HG03558 (cell line): ENCODE data around the gene MTHFD2L.
"Not testable (repeated sequence)": the region's sequence is repeated elsewhere in the genome, so short reads cannot be mapped to it uniquely, and the experiment has no call there.

Experiments
- ATAC-seq: cut with Tn5 transposase; IDR thresholded peaks from one replicate; pipeline ENCODE4 v1.9.1; 2021; ENCODE audit warnings: moderate number of reproducible peaks; ENCODE audit not compliant: unreplicated experiment; ENCODE audit errors: extremely low read depth

The MTHFD2L gene

DNA sequence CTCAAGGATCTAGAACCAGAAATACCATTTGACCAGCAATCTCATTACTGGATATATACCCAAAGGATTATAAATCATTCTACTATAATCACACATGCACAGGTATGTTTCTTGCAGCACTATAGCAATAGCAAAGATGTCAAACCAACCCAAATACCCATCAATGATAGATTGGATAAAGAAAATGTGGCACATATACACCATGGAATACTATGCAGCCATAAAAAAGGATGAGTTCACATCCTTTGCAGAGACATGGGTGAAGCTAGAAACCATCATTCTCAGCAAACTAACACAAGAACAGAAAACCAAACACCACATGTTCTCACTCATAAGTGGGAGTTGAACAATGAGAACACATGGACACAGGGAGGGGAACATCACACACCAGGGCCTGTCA is 25.7 kb upstream of the MTHFD2L start:
- not testable (repeated sequence) for ATAC-seq

DNA sequence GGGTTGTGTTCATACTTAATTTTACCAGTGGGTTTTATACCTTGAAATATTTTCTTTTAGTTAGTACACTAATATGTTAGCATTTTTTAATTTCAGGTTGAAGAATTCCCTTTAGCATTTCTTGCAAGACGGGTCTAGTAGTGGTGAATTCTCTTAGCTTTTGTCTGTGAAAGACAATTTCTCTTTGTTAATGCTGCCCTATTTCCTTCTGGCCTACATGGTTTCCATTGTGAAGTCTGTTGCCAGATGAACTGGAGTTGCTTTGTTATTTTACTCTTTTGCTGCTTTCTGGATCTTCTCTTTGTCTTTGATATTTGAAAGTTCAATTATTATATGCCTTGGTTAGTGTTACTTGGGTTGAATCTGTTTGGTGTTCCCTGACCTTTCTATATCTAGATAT is 25.0 kb upstream of the MTHFD2L start:
- no peak for ATAC-seq

- no peak for ATAC-seq
Measured at GRCh38 chr4:74133786-74134499, 24.0 kb upstream of the MTHFD2L start.

DNA sequence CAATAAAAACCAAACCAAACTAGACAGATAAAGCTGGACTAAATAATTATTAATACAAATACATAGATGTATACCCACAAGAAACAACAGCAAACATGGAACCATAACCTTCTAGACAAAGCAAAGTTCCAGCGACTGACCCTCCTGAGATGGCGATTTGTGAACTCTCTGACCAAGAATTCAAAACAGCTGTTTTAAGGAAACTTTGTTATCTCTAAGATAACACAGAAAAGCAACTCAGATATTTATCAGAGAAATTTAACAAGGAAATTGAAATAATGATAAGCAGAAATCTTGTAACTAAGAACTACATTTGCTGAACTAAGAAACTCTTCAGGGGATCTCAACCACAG is 23.4 kb upstream of the MTHFD2L start:
- ATAC-seq, result no peak

GRCh38 chr4:74146581-74147129 is 11.3 kb upstream of the MTHFD2L start:
- no peak for ATAC-seq

DNA sequence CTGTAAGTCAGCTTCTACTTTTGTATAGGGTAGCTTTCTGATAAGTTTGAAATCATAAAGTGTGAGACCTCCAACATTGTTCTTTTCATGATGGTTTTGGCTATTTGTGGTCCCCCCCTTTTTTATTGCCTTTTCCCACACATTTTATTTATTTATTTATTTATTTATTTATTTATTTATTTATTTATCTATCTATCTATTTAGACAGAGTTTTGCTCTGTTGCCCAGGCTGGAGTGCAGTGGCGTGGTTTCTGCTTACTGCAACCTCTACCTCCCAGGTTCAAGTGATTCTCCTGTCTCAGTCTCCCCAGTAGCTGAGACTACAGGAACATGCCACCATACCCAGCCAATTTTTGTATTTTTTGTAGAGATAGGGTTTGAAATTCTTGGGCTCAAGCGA is 9.7 kb upstream of the MTHFD2L start:
- no peak for ATAC-seq

GRCh38 chr4:74152836-74153235 is 5.1 kb upstream of the MTHFD2L start:
- no peak for ATAC-seq

DNA sequence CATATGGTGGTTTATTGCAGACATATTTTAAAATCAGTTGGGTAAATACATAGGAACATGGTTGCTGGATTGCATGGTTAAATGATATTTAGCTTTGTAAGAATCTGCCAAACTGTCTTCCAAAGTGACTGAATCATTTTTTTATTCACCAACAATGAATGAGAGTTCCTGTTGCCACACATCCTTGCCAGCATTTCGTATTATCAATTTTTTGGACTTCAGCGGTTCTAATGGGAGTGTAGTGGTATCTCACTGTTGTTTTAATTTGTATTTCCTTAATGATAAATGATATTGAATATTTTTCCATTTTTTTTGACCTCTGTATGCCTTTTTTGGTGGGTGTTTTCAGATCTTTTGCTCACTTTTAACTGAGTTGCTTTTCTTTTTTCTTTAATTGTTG is 1.4 kb upstream of the MTHFD2L start:
- no peak for ATAC-seq

GRCh38 chr4:74157154-74157553 is 764 bp upstream of the MTHFD2L start:
- no peak for ATAC-seq

- no peak for ATAC-seq
Measured at GRCh38 chr4:74158466-74159142, 686 bp downstream of the MTHFD2L start.

DNA sequence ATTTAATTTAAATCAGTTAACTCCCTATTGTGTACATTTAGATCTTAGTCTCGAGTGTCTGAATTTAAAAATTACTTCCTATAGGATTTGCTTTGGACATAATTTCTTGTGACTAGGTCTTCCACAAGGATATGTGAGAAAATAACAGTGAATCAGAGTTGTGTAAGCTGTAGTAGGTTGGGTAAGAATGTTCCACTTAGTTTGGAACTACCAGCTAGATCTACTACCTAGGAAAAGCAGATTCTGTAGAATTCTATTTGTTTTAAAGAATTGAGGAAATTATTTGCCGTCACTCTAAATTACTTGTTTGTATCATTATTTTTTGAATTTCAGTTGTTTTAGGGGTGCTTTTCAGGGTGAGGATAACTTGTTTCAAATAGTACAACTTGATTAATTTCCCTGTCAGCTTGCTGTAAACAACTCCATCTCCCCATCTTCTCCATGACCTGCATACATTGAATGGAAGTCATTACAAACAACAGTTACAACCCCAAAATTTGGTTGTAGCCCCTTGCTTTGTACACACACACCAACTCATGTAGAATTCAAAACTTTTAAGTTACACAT is 1.3 kb downstream of the MTHFD2L start:
- ATAC-seq, result no peak

DNA sequence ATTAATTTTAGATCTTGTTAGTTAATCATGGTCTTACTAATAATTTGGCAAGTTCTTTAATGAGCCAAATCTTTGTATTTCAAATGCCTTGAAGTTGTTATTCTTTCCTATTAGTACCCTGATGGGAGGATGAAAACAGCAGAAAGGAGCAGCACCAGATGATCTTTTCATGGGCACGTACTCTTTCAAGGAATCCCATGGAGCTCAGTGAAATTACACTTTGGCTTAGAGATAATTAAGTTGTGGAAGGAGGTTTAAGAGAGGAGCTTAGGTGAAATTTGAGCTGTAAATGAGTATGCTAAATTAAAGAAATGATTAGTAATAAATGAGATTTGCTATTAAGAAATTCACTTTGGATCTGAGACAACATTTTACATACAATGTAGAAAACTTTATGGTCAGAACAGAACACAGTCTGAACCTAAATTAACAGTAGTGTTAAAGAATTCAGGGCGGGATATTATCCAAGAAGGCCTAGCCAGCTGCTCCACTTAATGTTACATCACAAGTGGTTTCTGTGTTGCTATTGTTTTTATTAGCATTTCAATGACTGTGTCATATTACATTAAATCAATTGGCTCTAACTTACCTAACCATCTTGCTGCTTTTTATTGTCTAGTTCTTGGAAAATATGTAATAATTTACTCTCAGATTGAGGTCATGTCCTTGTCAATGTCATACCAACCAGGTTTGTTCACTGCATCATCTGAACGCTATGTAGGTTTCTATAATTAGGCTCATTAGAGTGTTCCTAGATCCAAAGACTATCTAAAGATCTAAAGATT is 3.9 kb downstream of the MTHFD2L start:
- ATAC-seq, result no peak

GRCh38 chr4:74166135-74166534 is 8.2 kb downstream of the MTHFD2L start:
- no peak for ATAC-seq

DNA sequence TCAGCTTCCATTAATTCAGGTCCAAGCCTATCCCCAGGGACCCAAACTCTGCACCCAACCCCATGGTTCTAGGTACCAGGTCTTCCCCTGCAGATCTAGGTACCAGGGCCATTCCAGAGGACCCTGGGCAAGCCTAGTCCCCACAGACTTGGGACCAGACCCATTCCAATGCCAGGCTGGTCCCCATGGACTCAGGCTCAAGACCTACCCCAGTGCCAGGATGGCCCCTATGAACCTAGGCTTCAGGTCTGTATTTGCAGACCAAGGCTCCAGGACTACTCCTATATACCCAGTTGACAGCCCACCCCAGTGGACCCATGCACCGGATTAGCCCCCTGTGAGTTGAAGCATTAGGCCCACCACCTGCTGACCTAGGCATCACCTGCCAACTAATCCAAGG is 8.9 kb downstream of the MTHFD2L start:
- ATAC-seq, result no peak

- no peak for ATAC-seq
Measured at GRCh38 chr4:74167585-74167984, 9.7 kb downstream of the MTHFD2L start.

DNA sequence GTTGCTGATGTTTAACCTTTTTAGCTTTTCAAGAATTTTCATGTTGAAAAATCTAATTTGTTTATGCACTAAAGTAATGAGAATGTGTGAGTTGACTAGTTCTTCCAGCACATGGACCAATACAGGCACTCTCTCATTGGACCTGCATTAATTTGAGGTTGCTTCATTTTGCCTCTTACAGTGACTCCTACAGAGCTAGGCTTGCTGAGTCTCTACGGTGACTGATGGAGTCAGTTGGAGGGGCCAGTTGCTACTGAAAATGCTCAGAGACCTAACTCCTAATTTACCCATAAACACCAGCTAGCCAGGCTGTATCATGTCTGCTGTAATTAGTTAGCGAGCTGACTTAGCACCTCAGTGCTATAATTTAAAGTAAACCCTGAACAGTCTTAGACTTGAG is 10.9 kb downstream of the MTHFD2L start:
- ATAC-seq, result no peak

GRCh38 chr4:74173321-74173720 is 15.4 kb downstream of the MTHFD2L start:
- no peak for ATAC-seq

DNA sequence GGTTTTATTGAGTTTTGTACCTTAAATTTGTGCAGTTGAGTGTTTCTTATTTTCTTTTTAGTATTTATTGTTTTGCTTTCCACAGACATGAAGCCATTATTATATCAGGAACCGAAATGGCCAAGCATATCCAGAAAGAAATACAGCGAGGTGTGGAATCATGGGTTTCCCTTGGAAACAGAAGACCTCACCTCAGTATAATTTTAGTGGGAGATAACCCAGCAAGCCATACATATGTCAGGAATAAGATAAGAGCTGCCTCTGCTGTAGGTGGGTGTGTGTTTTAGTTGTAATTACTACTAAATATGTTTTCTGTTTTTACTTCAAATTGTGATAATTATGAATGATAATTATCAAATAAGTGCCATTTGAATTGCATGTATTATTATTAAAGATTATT is 16.5 kb downstream of the MTHFD2L start:
- no peak for ATAC-seq

DNA sequence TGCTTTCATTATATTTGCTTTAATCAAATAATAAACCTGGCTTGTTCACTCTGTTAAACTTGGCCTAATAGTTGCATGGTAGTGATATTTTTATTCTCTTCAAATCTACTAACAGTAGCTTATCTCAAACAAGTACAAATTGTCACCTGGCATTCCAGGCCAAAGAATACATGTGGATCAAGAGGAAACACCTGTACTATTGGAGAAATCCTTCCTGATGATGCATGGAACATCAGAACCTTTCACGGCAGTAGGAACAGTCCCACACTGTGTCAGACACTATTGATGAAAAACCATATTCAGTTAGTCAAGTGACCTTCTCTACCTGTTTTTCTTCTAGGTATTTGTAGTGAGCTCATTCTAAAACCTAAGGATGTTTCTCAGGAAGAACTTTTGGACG is 17.0 kb downstream of the MTHFD2L start:
- no peak for ATAC-seq

GRCh38 chr4:74175379-74175778 is 17.5 kb downstream of the MTHFD2L start:
- no peak for ATAC-seq

DNA sequence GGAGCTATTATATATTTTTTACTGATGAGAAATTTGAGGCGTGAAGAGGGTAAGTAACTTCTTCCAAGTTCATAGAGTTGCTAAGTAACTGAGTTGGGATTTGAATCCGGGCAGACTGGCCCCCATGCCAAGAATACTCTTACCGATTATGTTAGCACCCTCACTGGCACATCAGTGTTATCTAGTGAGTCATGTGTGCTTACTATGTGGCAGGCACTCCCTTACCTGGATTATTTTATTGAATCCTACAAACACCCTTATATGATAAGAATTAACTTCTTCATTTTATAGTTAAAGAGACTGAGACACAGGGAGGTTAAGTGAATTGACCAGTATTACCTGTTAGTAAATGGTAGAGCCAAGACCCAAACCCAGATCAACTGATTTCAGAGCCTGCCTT is 20.9 kb downstream of the MTHFD2L start:
- ATAC-seq, result no peak
